Fibroblast of skin of back (primary cell): ENCODE measurements around the gene DHRSX.

ENCODE experiments used
- DNase-seq: peaks from one replicate; pipeline ENCODE4 v3.0.0-alpha.2; 2013

DHRSX gene

DNA sequence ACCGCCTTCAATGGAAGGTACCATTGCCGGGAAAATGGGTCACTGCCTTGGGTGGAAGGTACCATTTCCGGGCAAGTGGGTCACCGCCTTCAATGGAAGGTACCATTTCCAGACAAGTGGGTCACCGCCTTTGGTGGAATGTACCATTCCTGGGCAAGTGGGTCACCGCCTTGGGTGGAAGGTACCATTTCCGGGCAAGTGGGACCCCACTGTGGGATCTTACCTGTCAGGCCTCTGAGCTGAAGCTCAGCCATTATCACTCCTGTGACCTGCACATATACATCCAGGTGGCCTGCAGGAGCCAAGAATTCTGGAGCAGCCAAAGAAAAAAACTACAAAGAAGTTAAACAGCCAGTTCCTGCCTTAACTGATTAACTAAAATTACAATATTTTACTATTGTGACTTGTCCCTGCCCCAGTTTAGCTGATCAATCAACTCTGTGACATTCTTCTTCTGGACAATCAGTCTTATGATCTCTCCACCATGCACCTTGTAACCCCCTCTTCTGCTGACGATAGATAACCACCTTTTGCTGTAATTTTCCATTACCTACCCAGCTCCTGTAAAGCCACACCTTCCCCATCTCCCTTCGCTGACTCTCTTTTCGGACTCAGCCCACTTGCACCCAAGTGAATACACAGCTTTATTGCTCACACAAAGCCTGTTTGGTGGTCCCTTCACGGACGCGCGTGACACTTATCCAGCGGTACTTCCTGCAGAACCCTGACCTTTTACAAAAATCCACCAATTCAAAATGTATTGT is 313.2 kb downstream of the DHRSX start:
- DNase-seq: no peak

DNA sequence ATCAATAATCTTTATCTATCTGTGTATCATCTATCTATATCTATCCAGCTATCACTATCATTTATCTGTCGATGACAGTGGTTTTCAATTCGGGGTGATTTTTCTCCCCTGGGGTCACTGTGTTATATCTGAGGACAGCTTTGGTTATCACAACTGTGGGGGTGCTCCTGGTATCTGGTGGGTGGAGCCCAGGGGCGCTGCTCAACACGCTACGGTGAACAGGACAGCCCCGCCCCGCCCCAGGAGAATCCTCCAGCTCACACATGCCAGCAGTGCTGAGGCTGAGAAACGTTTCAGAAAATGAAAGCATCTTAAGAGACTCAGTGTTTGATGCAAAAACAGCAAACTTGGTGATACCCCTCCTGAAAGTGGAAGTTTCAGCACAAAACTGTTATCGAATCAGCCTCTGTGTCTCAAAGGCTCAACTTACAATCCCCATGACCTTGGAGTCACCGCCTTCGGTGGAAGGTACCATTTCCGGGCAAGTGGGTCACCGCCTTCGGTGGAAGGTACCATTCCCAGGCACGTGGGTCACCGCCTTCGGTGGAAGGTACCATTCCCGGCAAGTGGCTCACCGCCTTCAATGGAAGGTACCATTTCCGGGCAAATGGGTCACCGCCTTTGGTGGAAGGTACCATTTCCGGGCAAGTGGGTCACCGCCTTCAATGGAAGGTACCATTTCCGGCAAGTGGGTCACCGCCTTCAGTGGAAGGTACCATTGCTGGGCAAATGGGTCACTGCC is 315.3 kb downstream of the DHRSX start:
- no peak for DNase-seq

DNA sequence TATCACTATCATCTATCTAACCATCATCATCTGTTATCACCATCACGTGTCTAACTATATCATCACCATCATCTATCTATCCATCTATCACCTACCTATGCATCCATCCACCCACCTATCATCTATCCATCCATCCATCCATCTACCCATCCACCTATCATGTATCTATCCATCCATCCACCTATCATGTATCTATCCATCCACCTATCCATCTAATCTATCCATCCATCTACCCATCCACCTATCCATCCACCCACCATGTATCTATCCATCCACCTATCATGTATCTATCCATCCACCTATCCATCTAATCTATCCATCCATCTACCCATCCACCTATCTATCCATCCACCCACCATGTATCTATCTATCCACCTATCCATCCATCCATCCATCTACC is 316.7 kb downstream of the DHRSX start:
- no peak for DNase-seq

DNA sequence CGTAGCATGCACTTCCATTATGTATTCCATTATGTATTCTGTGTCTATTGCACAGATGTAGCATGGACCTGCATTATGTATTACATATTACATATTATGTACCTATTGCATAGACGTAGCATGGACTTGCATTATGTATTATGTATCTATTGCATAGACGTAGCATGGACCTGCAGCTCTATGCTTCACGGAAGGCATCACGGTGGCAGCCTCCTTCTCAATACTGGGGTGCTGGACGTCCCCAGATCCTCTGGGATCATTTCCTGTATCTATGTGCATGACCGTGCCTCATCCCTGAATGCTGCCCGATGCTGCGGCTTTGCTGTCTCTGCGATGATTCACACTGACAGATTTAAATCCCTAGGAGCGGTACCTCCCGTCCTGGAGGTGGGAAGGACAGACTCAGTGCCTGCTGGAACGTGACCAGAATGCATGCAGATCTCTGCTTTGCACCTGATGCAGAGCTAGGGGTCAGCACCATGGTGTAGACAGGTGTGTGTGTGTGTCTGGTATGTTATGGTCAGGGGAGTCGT is 317.5 kb downstream of the DHRSX start:
- no peak for DNase-seq

DNA sequence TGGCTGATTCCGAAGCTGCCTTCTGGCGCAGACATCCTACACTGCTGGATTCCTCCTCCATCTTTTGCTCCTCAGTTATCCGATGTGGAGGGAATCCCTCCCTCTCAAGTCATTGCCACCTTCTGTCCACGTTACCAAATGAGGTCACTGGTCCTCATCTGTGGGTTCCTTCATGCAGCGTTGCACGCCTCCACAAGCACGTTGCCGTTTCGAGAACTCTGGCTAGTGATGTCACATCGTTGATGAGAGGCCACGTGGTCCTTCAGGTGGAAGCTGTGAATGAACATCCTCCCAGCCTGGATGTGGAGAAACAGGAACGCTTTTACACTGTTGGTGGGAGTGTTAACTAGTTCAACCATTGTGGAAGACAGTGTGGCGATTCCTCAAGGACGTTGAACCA is 323.2 kb downstream of the DHRSX start:
- no peak for DNase-seq

DNA sequence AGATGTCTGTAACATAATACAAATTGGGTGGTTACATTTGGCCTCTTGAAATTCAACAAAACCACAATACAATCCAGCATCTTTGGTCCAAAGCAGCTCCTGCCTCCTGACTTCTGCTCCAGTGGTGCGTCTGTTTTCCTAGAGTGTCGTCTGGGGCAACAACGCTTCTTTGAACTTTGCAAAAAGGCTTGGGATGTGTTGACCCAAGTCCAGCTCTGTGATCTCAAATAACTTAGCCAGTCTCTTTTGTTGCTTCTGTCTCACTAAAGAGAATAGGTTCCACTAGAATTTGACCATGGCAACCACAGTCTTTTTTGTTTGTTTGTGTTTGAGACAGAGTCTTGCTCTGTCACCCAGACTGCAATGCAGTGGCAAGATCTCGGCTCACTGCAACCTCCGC is 324.0 kb downstream of the DHRSX start:
- no peak for DNase-seq

DNA sequence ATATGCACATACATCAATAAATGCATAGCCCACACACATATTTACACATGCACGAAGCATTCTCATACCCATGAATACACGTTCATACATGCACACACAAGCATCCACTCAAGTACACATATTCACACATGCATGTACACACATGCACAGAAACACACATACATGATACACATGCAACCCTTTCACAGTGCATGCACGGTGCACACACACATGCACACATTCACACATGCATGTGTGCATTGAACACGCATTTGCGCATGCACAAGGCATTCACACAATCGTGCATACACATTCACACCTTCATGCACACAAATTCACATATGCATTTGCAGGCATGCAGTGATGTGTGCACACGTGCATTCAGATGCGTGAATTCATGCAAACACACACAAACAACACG is 324.5 kb downstream of the DHRSX start:
- DNase-seq: no peak

DNA sequence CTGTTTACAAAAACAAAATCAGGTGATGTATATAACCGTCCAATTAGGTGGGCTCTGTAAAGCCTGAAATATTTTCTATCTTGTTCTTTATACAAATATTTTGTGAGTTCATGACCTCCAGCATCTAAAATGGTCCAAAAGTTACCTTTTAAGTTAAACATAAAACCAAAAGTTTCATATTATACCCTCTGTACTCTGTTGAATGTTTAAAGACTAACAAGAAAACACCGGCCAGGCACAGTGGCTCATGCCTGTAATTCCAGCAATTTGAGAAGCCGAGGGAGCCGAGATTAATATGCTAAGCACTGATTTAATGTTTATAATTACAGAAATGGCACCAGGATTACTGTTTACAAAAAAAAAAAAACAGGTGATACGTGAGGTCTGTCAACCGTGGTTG is 328.4 kb downstream of the DHRSX start:
- DNase-seq: no peak
